Endothelial cell (in vitro differentiated cells): ENCODE measurements around the gene RHOBTB1. TPM values are rescaled to one million over a fixed set of nuclear protein-coding genes. Genes with fewer than 3 reads are reported as not detected.
A peak's percentile ranks its signal among the peaks of the same experiment; 100 is the strongest.

Experiments
- DNase-seq: peaks from one replicate; pipeline ENCODE4 v3.0.0; 2021; ENCODE audit warnings: low spot score
- H3K27ac Mint-ChIP-seq: one replicate; pipeline ENCODE4 v1.8.0; 2021; ENCODE audit warnings: mixed read lengths, inconsistent platforms; ENCODE audit not compliant: unreplicated experiment
- H3K27me3 Mint-ChIP-seq: one replicate; pipeline ENCODE4 v1.8.0; 2021; ENCODE audit warnings: mild to moderate bottlenecking, moderate library complexity, mixed read lengths, inconsistent platforms; ENCODE audit not compliant: unreplicated experiment
- H3K36me3 Mint-ChIP-seq: one replicate; pipeline ENCODE4 v1.8.0; 2021; ENCODE audit warnings: mild to moderate bottlenecking, low read depth, mixed read lengths, inconsistent platforms; ENCODE audit not compliant: unreplicated experiment
- H3K4me1 Mint-ChIP-seq: one replicate; pipeline ENCODE4 v1.8.0; 2021; ENCODE audit warnings: mild to moderate bottlenecking, mixed read lengths, inconsistent platforms; ENCODE audit not compliant: unreplicated experiment
- H3K4me3 Mint-ChIP-seq: one replicate; pipeline ENCODE4 v1.8.0; 2021; ENCODE audit warnings: mild to moderate bottlenecking, mixed read lengths, inconsistent platforms; ENCODE audit not compliant: unreplicated experiment
- H3K9me3 Mint-ChIP-seq: one replicate; pipeline ENCODE4 v1.8.0; 2021; ENCODE audit warnings: mixed read lengths, inconsistent platforms; ENCODE audit not compliant: unreplicated experiment
- CTCF ChIP-seq: fragments of 200-600 bp; sonication (generic); IDR thresholded peaks from one replicate; pipeline ENCODE4 v1.5.0; 2021; ENCODE audit warnings: antibody characterized with exemption; ENCODE audit not compliant: unreplicated experiment
- total RNA-seq: library from RNA; stranded (reverse); fragmentation: NEBNext Ultra II Directional; extraction: Animal tissue kit (Norgen Biotek cat#: 25700); gene quantifications from one replicate; pipeline ENCODE4 v1.2.1, GENCODE V29; 2021; ENCODE audit not compliant: unreplicated experiment

The RHOBTB1 gene
- total RNA-seq, 1 donor from 2014 or later: 20.3 TPM

- Mint-ChIP-seq H3K36me3 (peaks cover 5% of the 10 kb centered on the region), H3K4me3 (no peak overlapping the region), H3K27ac (peak overlapping the region; percentile 32), H3K9me3 (no peaks in the 10 kb centered on the region), H3K4me1 (peaks cover 39% of the 10 kb centered on the region), H3K27me3 (no peaks in the 10 kb centered on the region)
- no peak for DNase-seq
- TF ChIP-seq CTCF: no peak
Measured at GRCh38 chr10:60821656-60822055, 122.3 kb downstream of the RHOBTB1 start.

GRCh38 chr10:60820093-60820754 is 123.8 kb downstream of the RHOBTB1 start:
- H3K27ac Mint-ChIP-seq: no peak overlapping the region
- no peaks in the 10 kb centered on the region for H3K36me3 Mint-ChIP-seq
- no peaks in the 10 kb centered on the region for H3K27me3 Mint-ChIP-seq
- H3K4me1 Mint-ChIP-seq: peaks cover 28% of the 10 kb centered on the region
- H3K9me3 Mint-ChIP-seq: no peaks in the 10 kb centered on the region
- H3K4me3 Mint-ChIP-seq: no peak overlapping the region
- no peak for DNase-seq
- peak; percentile 28 for TF ChIP-seq CTCF

Other genes with a start within 250 kb of the RHOBTB1 start
- gene CDK1, start 165.7 kb downstream of the RHOBTB1 start, total RNA-seq: 14.8 TPM